ENCODE measurements around the gene LRP10. TPM values are rescaled to one million over a fixed set of nuclear protein-coding genes. Genes with fewer than 3 reads are reported as not detected.

Gene LRP10
- total and polyA plus RNA-seq, 2 experiments from 2014 or later, result 40.8 to 62.7 TPM

- Histone ChIP-seq H3K27me3 (no peaks in the 10 kb centered on the region), H3K27ac (no peak overlapping the region), H3K4me3 (no peak overlapping the region), H3K9me3 (ENCODE audit: low read depth) (no peaks in the 10 kb centered on the region), H3K4me1 (ENCODE audit: low read depth) (peaks cover 11% of the 10 kb centered on the region), H3K36me3 (no peaks in the 10 kb centered on the region)
- TF ChIP-seq, protein P1, sequence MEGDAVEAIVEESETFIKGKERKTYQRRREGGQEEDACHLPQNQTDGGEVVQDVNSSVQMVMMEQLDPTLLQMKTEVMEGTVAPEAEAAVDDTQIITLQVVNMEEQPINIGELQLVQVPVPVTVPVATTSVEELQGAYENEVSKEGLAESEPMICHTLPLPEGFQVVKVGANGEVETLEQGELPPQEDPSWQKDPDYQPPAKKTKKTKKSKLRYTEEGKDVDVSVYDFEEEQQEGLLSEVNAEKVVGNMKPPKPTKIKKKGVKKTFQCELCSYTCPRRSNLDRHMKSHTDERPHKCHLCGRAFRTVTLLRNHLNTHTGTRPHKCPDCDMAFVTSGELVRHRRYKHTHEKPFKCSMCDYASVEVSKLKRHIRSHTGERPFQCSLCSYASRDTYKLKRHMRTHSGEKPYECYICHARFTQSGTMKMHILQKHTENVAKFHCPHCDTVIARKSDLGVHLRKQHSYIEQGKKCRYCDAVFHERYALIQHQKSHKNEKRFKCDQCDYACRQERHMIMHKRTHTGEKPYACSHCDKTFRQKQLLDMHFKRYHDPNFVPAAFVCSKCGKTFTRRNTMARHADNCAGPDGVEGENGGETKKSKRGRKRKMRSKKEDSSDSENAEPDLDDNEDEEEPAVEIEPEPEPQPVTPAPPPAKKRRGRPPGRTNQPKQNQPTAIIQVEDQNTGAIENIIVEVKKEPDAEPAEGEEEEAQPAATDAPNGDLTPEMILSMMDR (IDR thresholded peaks at IDR 0.05; ENCODE audit: low read depth, low read length), result no peak
- no peak for DNase-seq (ENCODE audit: low read depth in 1 of 2, low spot score in 1 of 2)
Measured at GRCh38 chr14:22842211-22843122, 29.1 kb upstream of the LRP10 start.

- H3K9me3 ChIP-seq (ENCODE audit: low read depth), result no peaks in the 10 kb centered on the region
- H3K4me1 ChIP-seq (ENCODE audit: low read depth), result peaks cover 9% of the 10 kb centered on the region
- no peak overlapping the region for H3K4me3 ChIP-seq
- H3K27ac ChIP-seq, result no peak overlapping the region
- TF ChIP-seq, protein P1 (IDR thresholded peaks at IDR 0.05; ENCODE audit: low read depth, low read length), result no peak
- H3K27me3 ChIP-seq, result no peaks in the 10 kb centered on the region
- H3K36me3 ChIP-seq, result no peaks in the 10 kb centered on the region
- DNase-seq (ENCODE audit: low read depth in 1 of 2, low spot score in 1 of 2), result no peak
Measured at GRCh38 chr14:22843123-22843925, 28.2 kb upstream of the LRP10 start.

- no peak overlapping the region for H3K4me3 ChIP-seq
- peaks cover 5% of the 10 kb centered on the region for H3K4me1 ChIP-seq (ENCODE audit: low read depth)
- H3K36me3 ChIP-seq, result no peaks in the 10 kb centered on the region
- no peak for DNase-seq (ENCODE audit: low read depth in 1 of 2, low spot score in 1 of 2)
- no peaks in the 10 kb centered on the region for H3K9me3 ChIP-seq (ENCODE audit: low read depth)
- H3K27ac ChIP-seq, result no peak overlapping the region
- TF ChIP-seq, protein P1 (IDR thresholded peaks at IDR 0.05; ENCODE audit: low read depth, low read length), result no peak
- H3K27me3 ChIP-seq, result no peaks in the 10 kb centered on the region
Measured at GRCh38 chr14:22844221-22845102, 27.1 kb upstream of the LRP10 start.

DNA sequence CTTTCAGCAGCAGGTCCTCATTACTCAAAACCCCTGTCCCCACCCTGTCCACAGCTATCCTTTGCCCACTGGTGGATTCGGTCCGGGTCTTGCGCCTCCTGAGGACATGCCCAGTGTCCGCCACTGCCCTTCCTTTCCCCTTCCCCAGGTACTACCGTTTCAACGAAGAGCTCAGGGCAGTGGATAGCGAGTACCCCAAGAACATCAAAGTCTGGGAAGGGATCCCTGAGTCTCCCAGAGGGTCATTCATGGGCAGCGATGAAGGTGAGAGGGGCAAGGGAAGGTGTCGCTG is 26.5 kb upstream of the LRP10 start:
- TF ChIP-seq, protein P1 (IDR thresholded peaks at IDR 0.05; ENCODE audit: low read depth, low read length), result no peak
- DNase-seq (ENCODE audit: low read depth in 1 of 2, low spot score in 1 of 2), result no peak
- H3K36me3 ChIP-seq, result no peaks in the 10 kb centered on the region
- no peaks in the 10 kb centered on the region for H3K9me3 ChIP-seq (ENCODE audit: low read depth)
- H3K27me3 ChIP-seq, result no peaks in the 10 kb centered on the region
- H3K4me1 ChIP-seq (ENCODE audit: low read depth), result peaks cover 5% of the 10 kb centered on the region
- H3K27ac ChIP-seq, result no peak overlapping the region
- H3K4me3 ChIP-seq, result no peak overlapping the region

Data from cardiac muscle cell (in vitro differentiated cells and primary cell).